ENCODE results near the gene RBM45. TPM values are rescaled to one million over a fixed set of nuclear protein-coding genes. Genes with fewer than 3 reads are reported as not detected.

RBM45 gene
- total RNA-seq, 2 experiments from 2014 or later, result 13.2 to 18.1 TPM

DNA sequence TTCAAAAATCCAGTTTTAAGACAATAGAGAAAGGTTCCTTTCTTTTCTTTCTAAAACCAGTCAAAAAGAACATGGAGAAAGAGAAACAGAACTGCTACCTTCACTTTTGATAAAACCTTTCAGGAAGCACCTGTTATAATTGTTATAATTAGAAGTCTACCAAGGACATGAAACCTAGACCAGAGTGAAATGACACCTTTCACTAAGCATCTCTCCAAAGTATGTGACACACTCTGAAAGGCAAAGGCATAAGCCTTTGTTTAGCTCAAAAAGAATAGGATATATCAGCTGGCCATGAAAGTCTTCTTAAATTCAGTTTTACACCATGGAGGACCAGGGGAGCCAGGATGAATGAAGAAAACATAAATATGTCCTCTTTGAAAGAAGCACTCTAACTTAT, 18.8 kb upstream of the RBM45 start:
- no peak overlapping the region for H3K27ac ChIP-seq (ENCODE audit: low read depth, low read length, poor library complexity, severe bottlenecking)
- no peaks in the 10 kb centered on the region for H3K36me3 ChIP-seq (ENCODE audit: insufficient read depth, low read length)
- no peaks in the 10 kb centered on the region for H3K9me2 ChIP-seq (ENCODE audit: insufficient read depth, low read length)
- no peak for DNase-seq (ENCODE audit: low spot score)
- no peaks in the 10 kb centered on the region for H3K79me2 ChIP-seq (ENCODE audit: insufficient read depth, low read depth, low read length)
- H3K4me2 ChIP-seq (ENCODE audit: low read length), result no peak overlapping the region
- intact Hi-C loops (cut with micrococcal nuclease; ENCODE audit: unreplicated experiment), result no loop called here
- H3K4me1 ChIP-seq (ENCODE audit: insufficient read depth, low read length, poor library complexity, severe bottlenecking), result no peaks in the 10 kb centered on the region
- POLR2A ChIA-PET, result interaction anchor here (0.6 to 1.4 kb wide), 3 partner anchors 8 to 48 kb away, joined by 3 read pairs; no protein-coding TSS in a partner anchor
- TF ChIP-seq EZH2phosphoT487 (IDR thresholded peaks at IDR 0.05; ENCODE audit: borderline replicate concordance, low read depth, low read length), result no peak
- TF ChIP-seq, protein P1, sequence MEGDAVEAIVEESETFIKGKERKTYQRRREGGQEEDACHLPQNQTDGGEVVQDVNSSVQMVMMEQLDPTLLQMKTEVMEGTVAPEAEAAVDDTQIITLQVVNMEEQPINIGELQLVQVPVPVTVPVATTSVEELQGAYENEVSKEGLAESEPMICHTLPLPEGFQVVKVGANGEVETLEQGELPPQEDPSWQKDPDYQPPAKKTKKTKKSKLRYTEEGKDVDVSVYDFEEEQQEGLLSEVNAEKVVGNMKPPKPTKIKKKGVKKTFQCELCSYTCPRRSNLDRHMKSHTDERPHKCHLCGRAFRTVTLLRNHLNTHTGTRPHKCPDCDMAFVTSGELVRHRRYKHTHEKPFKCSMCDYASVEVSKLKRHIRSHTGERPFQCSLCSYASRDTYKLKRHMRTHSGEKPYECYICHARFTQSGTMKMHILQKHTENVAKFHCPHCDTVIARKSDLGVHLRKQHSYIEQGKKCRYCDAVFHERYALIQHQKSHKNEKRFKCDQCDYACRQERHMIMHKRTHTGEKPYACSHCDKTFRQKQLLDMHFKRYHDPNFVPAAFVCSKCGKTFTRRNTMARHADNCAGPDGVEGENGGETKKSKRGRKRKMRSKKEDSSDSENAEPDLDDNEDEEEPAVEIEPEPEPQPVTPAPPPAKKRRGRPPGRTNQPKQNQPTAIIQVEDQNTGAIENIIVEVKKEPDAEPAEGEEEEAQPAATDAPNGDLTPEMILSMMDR (conservative IDR thresholded peaks at IDR 0.05; ENCODE audit: low read length), result no peak
- no peak overlapping the region for H3K4me3 ChIP-seq (ENCODE audit: low read depth, low read length, poor library complexity, severe bottlenecking)
- no peaks in the 10 kb centered on the region for H4K20me1 ChIP-seq (ENCODE audit: insufficient read depth, low read length)
- H2AFZ ChIP-seq (ENCODE audit: low read length), result no peak overlapping the region
- no peaks in the 10 kb centered on the region for H3K9me3 ChIP-seq (ENCODE audit: low read length)
- no TSS peak for BruUV-seq (replicated peaks)
- CTCF ChIA-PET (ENCODE audit: unreplicated experiment), result no interaction called here

DNA sequence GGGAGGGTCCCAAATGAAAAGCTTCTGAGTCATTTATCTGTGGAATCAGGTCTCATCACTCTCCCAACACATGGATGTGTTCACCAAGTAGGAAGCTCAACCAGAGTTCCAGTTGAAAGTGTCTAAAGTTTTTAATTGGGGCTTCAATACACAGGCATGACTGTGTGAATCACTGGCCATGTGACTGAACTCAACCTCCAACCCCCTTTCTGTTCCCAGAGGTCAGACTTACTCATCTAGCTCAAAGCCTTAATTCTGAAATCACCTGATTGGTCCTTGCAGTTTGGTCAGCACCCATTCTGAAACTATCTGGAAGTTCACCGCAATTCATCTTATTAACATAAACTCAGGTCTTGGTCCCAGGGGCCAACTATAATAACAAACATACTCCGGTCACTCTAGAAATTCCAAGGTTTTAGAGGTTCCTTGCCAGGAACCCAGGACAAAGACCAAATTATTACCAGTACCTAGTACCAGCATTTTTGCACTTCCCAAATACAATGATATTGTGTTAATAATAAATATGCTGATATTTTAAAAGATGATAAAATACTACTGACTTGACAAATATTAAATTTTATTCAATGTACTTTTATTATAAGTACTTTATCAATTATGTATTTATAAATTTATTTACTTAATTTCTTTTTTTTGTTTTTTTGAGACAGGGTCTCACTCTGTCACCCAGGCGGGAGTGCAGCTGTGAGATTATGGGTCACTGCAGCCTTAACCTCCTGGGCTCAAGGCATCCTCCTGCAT, 10.7 kb upstream of the RBM45 start:
- H3K4me1 ChIP-seq (ENCODE audit: insufficient read depth, low read length, poor library complexity, severe bottlenecking), result no peaks in the 10 kb centered on the region
- no peak overlapping the region for H3K4me3 ChIP-seq (ENCODE audit: low read depth, low read length, poor library complexity, severe bottlenecking)
- no peaks in the 10 kb centered on the region for H3K9me3 ChIP-seq (ENCODE audit: low read length)
- no TSS peak for BruUV-seq (replicated peaks)
- H3K79me2 ChIP-seq (ENCODE audit: insufficient read depth, low read depth, low read length), result no peaks in the 10 kb centered on the region
- CTCF ChIA-PET (ENCODE audit: unreplicated experiment), result no interaction called here
- TF ChIP-seq, protein P1 (conservative IDR thresholded peaks at IDR 0.05; ENCODE audit: low read length), result no peak
- no peak for TF ChIP-seq EZH2phosphoT487 (IDR thresholded peaks at IDR 0.05; ENCODE audit: borderline replicate concordance, low read depth, low read length)
- POLR2A ChIA-PET, result interaction anchor here (0.7 kb wide), 3 partner anchors 8 to 618 kb away, joined by 3 read pairs; no protein-coding TSS in a partner anchor
- intact Hi-C loops (cut with micrococcal nuclease; ENCODE audit: unreplicated experiment), result no loop called here
- H3K4me2 ChIP-seq (ENCODE audit: low read length), result no peak overlapping the region
- H3K9me2 ChIP-seq (ENCODE audit: insufficient read depth, low read length), result no peaks in the 10 kb centered on the region
- no peaks in the 10 kb centered on the region for H4K20me1 ChIP-seq (ENCODE audit: insufficient read depth, low read length)
- H3K36me3 ChIP-seq (ENCODE audit: insufficient read depth, low read length), result no peaks in the 10 kb centered on the region
- H2AFZ ChIP-seq (ENCODE audit: low read length), result no peak overlapping the region
- H3K27ac ChIP-seq (ENCODE audit: low read depth, low read length, poor library complexity, severe bottlenecking), result no peak overlapping the region
- no peak for DNase-seq (ENCODE audit: low spot score)

GRCh38 chr2:178105566-178105965, 6.7 kb upstream of the RBM45 start:
- ChIA-PET POLR2A (interaction anchor here (0.8 kb wide), 1 partner anchor 9 kb away, joined by 3 read pairs; no protein-coding TSS in a partner anchor), CTCF (ENCODE audit: unreplicated experiment) (no interaction called here)
- DNase-seq (ENCODE audit: low spot score), result no peak
- Histone ChIP-seq H3K27ac (ENCODE audit: low read depth, low read length, poor library complexity, severe bottlenecking) (no peak overlapping the region), H2AFZ (ENCODE audit: low read length) (no peak overlapping the region), H3K79me2 (ENCODE audit: insufficient read depth, low read depth, low read length) (no peaks in the 10 kb centered on the region), H4K20me1 (ENCODE audit: insufficient read depth, low read length) (no peaks in the 10 kb centered on the region), H3K36me3 (ENCODE audit: insufficient read depth, low read length) (no peaks in the 10 kb centered on the region), H3K4me2 (ENCODE audit: low read length) (no peak overlapping the region), H3K4me3 (ENCODE audit: low read depth, low read length, poor library complexity, severe bottlenecking) (no peak overlapping the region), H3K9me2 (ENCODE audit: insufficient read depth, low read length) (no peaks in the 10 kb centered on the region), H3K4me1 (ENCODE audit: insufficient read depth, low read length, poor library complexity, severe bottlenecking) (no peaks in the 10 kb centered on the region), H3K9me3 (ENCODE audit: low read length) (no peaks in the 10 kb centered on the region)
- BruUV-seq (replicated peaks), result no TSS peak
- TF ChIP-seq EZH2phosphoT487 (IDR thresholded peaks at IDR 0.05; ENCODE audit: borderline replicate concordance, low read depth, low read length), result no peak
- TF ChIP-seq, protein P1 (conservative IDR thresholded peaks at IDR 0.05; ENCODE audit: low read length), result no peak
- intact Hi-C loops (cut with micrococcal nuclease; ENCODE audit: unreplicated experiment), result no loop called here

All from OCI-LY7 (cell line).